Kidney epithelial cell (primary cell): Measurements from ENCODE around the gene AKT1. TPM values are rescaled to one million over a fixed set of nuclear protein-coding genes. Genes with fewer than 3 reads are reported as not detected.
A peak's percentile ranks its signal among the peaks of the same experiment; 100 is the strongest.
"Not testable (repeated sequence)": the region's sequence is repeated elsewhere in the genome, so short reads cannot be mapped to it uniquely, and the experiment has no call there.

Experiments
- DNase-seq: peaks from one replicate; pipeline ENCODE4 v3.0.0-alpha.2; 2010; ENCODE audit warnings: low read depth
- H3K27me3 ChIP-seq: 2 replicates; pipeline ENCODE4 v1.6.0; 2011; ENCODE audit warnings: low read length; ENCODE audit not compliant: control insufficient read depth, insufficient read depth
- H3K36me3 ChIP-seq: 2 replicates; pipeline ENCODE4 v1.5.1; 2011; ENCODE audit warnings: low read length; ENCODE audit not compliant: control insufficient read depth, insufficient read depth
- H3K4me3 ChIP-seq: 2 replicates; pipeline ENCODE4 v1.5.1; 2011; ENCODE audit warnings: low read depth, mild to moderate bottlenecking, control low read depth, low read length
- total RNA-seq: library from RNA; depleted of rRNA; stranded (reverse); fragments of >200 nt; gene quantifications from 2 replicates; pipeline ENCODE4 v1.2.3, GENCODE V29; 2015
- TF ChIP-seq, protein P1 (sequence below): IDR thresholded peaks from 2 replicates; pipeline ENCODE4 v1.5.1; 2011; ENCODE audit warnings: mild to moderate bottlenecking, moderate library complexity, low read length, control low read depth, inconsistent platforms; ENCODE audit not compliant: insufficient read depth, poor library complexity, severe bottlenecking

Gene AKT1
- total RNA-seq, 1 donor from 2014 or later = 144 TPM

DNA sequence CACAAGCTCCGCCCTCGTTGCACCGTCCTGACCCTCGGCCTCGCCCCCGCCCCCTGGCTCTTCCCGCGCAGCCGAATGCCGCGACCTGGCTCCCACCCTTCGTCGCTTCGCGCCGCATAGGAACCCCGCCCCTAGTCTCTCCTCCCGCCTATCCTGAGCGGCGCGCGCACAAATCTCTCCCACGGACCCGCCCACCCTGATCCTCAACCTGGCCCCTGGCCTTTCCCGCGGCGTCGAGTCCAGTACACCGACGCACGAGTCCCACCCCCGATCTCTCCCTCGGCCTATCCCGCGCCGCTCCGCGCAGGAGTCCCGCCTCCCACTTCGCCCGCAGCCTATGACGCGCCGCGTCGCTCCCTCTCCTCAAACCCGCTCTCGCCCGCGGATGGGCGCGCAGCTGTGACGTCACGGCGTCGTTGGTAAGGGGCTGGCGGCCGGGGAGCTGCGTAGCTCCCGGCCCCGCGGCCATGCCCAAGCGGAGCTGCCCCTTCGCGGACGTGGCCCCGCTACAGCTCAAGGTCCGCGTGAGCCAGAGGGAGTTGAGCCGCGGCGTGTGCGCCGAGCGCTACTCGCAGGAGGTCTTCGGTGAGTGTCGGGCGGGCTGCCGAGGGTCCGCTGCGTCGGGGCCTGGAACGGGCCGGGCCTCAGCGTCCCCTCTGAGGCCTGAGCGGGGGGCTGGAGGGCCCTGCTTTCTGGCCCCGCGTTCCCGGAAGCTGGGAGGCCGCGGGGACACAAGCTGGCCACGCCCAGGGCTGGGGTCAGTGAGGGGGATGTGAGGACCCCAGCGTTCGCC is 42.6 kb downstream of the AKT1 start, which contains the start of gene SIVA1:
SIVA1 (plus strand) TSS at position 413 of the 793 bp plus-strand sequence; CDS start at position 468, 55 bp downstream.
- DNase-seq = peak; percentile 87
- Histone ChIP-seq H3K4me3 (peak within 1 kb of the TSS; percentile 88), H3K36me3 (no peaks in the 10 kb centered on the region), H3K27me3 (no peaks in the 10 kb centered on the region)
- TF ChIP-seq, protein P1, sequence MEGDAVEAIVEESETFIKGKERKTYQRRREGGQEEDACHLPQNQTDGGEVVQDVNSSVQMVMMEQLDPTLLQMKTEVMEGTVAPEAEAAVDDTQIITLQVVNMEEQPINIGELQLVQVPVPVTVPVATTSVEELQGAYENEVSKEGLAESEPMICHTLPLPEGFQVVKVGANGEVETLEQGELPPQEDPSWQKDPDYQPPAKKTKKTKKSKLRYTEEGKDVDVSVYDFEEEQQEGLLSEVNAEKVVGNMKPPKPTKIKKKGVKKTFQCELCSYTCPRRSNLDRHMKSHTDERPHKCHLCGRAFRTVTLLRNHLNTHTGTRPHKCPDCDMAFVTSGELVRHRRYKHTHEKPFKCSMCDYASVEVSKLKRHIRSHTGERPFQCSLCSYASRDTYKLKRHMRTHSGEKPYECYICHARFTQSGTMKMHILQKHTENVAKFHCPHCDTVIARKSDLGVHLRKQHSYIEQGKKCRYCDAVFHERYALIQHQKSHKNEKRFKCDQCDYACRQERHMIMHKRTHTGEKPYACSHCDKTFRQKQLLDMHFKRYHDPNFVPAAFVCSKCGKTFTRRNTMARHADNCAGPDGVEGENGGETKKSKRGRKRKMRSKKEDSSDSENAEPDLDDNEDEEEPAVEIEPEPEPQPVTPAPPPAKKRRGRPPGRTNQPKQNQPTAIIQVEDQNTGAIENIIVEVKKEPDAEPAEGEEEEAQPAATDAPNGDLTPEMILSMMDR = no peak

DNA sequence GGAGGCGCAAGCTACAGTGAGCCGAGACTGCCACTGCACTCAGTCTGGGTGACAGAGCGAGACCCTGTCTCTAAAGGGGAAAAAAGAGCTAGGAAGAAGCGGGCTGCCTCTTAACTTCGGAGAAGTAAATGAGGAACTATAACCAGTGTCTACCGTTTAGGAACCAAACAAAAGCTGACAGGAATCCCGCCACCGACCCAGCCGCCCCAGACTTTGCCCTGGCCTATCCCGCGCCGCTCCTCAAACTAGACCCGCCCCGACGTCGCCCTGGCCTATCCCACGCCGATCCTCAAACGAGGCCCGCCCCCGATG is 43.2 kb downstream of the AKT1 start:
- Histone ChIP-seq H3K36me3 (no peaks in the 10 kb centered on the region), H3K27me3 (no peaks in the 10 kb centered on the region), H3K4me3 (peak overlapping the region; percentile 88)
- no peak for DNase-seq
- TF ChIP-seq, protein P1 = no peak

DNA sequence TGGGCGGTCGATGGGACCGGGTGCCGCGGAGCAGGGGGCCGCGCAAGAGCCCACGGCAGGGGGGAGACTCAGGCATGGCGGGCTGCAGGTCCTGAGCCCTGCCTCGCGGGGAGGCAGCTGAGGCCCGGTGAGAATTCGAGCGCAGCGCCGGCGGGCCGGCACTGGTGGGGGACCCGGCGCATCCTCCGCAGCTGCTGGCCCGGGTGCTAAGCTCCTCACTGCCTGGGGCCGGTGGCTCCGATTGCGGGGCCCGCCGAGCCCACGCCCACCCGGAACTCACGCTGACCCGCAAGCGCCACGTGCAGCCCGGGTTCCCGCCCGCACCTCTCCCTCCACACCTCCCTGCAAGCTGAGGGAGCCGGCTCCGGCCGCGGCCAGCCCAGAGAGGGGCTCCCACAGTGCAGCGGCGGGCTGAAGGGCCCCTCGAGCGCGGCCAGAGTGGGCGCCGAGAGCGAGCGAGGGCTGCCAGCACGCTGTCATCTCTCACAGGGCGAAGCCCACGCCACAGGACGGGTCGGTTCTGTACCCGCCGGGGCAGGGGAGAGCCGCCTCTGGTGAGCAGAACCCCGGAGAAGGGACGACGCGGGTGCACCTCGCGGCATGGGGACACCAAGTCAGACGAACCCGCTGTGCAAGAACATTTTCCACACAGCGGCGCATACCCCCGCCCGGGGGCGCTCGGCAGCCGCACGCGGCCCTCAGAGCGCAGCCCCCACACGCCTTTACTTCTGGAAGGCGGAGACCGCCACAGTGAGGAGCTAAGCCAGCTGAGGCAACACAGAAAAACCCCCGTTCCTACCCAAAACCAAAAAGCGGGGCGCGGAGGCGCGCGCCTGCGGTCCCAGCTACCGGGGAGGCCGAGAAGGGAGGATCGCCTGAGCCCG is 43.8 kb downstream of the AKT1 start:
- TF ChIP-seq, protein P1 = no peak

DNA sequence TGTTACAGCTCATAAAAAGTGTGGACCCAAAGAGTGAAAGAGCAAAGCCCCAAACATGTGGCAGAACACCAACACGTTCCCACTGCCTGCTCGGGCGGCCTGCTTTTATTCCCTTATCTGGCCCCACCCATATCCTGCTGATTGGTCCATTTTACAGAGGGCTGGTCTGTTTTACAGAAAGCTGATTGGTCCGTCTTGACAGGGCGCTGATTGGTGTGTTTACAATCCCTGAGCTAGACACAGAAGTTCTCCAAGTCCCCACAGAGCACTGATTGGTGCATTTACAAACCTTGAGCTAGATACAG is 44.8 kb downstream of the AKT1 start:
- DNase-seq, H3K27me3 ChIP-seq: not testable (repeated sequence)

More for the DNA sequence above, 43.8 kb downstream of the AKT1 start:
- no peaks in the 10 kb centered on the region for H3K36me3 ChIP-seq
- H3K4me3 ChIP-seq = peak overlapping the region; percentile 88
- no peak for DNase-seq
- no peaks in the 10 kb centered on the region for H3K27me3 ChIP-seq

DNA sequence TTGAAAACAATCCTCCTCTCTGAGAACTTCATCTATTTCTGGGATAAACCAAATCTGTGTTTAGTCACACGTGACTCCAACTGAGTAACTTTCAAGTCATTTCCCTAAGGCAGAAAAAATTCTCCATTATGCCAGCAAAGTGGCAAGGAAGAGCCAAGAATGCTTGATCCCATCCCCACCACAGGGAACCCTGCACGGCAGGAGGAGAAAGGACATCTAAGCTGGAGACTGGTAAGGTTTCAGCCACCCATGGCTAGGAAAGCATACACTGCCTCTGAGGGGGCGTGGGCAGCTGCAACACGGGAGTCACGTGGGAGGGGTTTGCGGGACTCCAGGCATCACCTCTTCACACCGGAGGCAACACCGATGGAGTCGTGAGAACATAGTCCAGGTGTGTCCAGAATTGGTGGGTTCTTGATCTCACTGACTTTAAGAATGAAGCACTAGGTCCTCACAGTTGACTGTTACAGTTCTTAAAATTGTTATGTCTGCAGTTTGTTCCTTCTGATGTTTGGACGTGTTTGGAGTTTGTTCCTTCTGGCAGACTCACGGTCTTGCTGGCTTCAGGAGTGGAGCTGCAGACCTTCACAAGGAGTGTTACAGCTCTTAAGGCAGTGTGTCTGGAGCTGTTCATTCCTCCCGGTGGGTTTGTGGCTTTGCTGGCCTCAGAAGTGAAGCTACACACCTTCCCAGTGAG is 45.3 kb downstream of the AKT1 start:
- DNase-seq = no peak
- no peak overlapping the region for H3K4me3 ChIP-seq
- TF ChIP-seq, protein P1 = no peak

More for the DNA sequence above, 44.8 kb downstream of the AKT1 start:
- not testable (repeated sequence) for H3K4me3 ChIP-seq, H3K36me3 ChIP-seq

DNA sequence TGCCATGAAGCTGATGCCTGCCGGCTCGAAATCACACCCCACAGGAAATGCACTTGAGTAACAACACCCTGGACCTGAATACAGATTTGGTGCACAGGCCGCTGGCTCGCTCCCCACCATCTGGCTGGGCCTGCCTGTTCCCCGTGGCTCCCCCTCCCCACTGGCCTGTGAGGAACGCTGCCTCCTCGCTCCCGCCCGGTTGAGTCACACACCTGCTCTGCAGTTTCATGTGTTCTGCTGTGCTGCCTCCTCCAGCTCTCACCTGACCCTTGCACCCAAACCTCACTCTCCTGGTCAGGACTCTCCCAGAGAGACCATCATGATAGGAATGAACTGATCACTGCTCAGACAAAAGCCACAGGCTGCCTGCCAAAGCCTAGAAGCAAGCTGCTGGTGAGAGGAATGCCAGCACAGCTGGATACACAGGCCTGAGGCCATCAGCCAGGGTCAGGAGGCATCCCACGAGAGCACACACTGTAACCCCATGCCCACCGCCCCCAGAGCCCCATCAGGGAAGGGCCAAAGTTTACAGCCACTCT is 46.4 kb downstream of the AKT1 start:
- H3K27me3 ChIP-seq = no peaks in the 10 kb centered on the region
- TF ChIP-seq, protein P1 = no peak
- H3K36me3 ChIP-seq = no peaks in the 10 kb centered on the region
- H3K4me3 ChIP-seq = no peak overlapping the region
- peak; percentile 34 for DNase-seq

More for the DNA sequence above, 45.3 kb downstream of the AKT1 start:
- no peaks in the 10 kb centered on the region for H3K27me3 ChIP-seq
- H3K36me3 ChIP-seq = no peaks in the 10 kb centered on the region
